CD4-positive, CD25-positive, alpha-beta regulatory T cell (primary cell): ENCODE data around the gene PADI1. TPM values are rescaled to one million over a fixed set of nuclear protein-coding genes. Genes with fewer than 3 reads are reported as not detected.

Source experiments
- ATAC-seq, 2 donors: fragments of 150-1000 bp; cut with Tn5 transposase; one replicate each; pipeline ENCODE4 v1.10.0; 2021; ENCODE audit warnings: low read depth in 2 of 2, moderate number of reproducible peaks in 2 of 2, moderate library complexity in 1 of 2
- DNase-seq, 3 donors: peaks; one replicate each; pipeline versions ENCODE4 v3.0.0 to v3.0.0-alpha.2; 2012 to 2022; ENCODE audit warnings: mixed read lengths in 1 of 3
- H3K27ac ChIP-seq: one replicate; pipeline ENCODE4 v1.7.0; 2013; ENCODE audit warnings: mild to moderate bottlenecking, low read length; ENCODE audit not compliant: insufficient read depth, poor library complexity, severe bottlenecking
- H3K27me3 ChIP-seq: one replicate; pipeline ENCODE4 v1.7.0; 2013; ENCODE audit warnings: low read length; ENCODE audit not compliant: control insufficient read depth, insufficient read depth
- H3K36me3 ChIP-seq: one replicate; pipeline ENCODE4 v1.7.0; 2013; ENCODE audit warnings: mild to moderate bottlenecking, low read length, moderate library complexity; ENCODE audit not compliant: control insufficient read depth, insufficient read depth
- H3K4me1 ChIP-seq: 2 replicates; pipeline ENCODE4 v1.7.0; 2013; ENCODE audit warnings: mild to moderate bottlenecking, low read length; ENCODE audit not compliant: insufficient read depth, control insufficient read depth, poor library complexity, severe bottlenecking
- H3K4me3 ChIP-seq: one replicate; pipeline ENCODE4 v1.7.0; 2013; ENCODE audit warnings: low read depth, mild to moderate bottlenecking, low read length, moderate library complexity
- H3K9me3 ChIP-seq, 2 experiments: 1 replicate in 1 of 2; 2 replicates in 1 of 2; pipeline ENCODE4 v1.7.0; 2013; ENCODE audit warnings: low read length in 2 of 2, mild to moderate bottlenecking in 1 of 2, moderate library complexity in 1 of 2; ENCODE audit not compliant: control insufficient read depth in 2 of 2
- H3K27ac Mint-ChIP-seq, 3 donors: one replicate each; pipeline ENCODE4 v1.8.0; 2020 to 2022; ENCODE audit warnings: mild to moderate bottlenecking in 3 of 3, mixed read lengths in 3 of 3, moderate library complexity in 2 of 3
- H3K27me3 Mint-ChIP-seq: one replicate; pipeline ENCODE4 v1.8.0; 2022; ENCODE audit warnings: mild to moderate bottlenecking, mixed read lengths
- H3K36me3 Mint-ChIP-seq: one replicate; pipeline ENCODE4 v1.8.0; 2020; ENCODE audit warnings: mixed read lengths
- H3K4me1 Mint-ChIP-seq, 4 donors: one replicate each; pipeline ENCODE4 v1.8.0; 2020 to 2022; ENCODE audit warnings: mixed read lengths in 4 of 4, mild to moderate bottlenecking in 1 of 4
- H3K4me3 Mint-ChIP-seq, 4 donors: one replicate each; pipeline ENCODE4 v1.8.0; 2020 to 2022; ENCODE audit warnings: mild to moderate bottlenecking in 4 of 4, mixed read lengths in 4 of 4, moderate library complexity in 3 of 4
- H3K9me3 Mint-ChIP-seq, 7 donors: one replicate each; pipeline ENCODE4 v1.8.0; 2020 to 2022; ENCODE audit warnings: mixed read lengths in 7 of 7, mild to moderate bottlenecking in 3 of 7, moderate library complexity in 2 of 7
- polyA plus RNA-seq, 4 donors: library from polyadenylated mRNA; unstranded; fragments of 300-500 nt; fragmentation: Illumina TruSeq; gene quantifications; one replicate each; pipeline ENCODE4 v1.2.3, GENCODE V29; 2021
- total RNA-seq: library from RNA; stranded (reverse); gene quantifications from one replicate; pipeline ENCODE4 v1.2.3, GENCODE V29; 2022

Gene PADI1
- total and polyA plus RNA-seq, 5 donors from 2014 or later = not detected

DNA sequence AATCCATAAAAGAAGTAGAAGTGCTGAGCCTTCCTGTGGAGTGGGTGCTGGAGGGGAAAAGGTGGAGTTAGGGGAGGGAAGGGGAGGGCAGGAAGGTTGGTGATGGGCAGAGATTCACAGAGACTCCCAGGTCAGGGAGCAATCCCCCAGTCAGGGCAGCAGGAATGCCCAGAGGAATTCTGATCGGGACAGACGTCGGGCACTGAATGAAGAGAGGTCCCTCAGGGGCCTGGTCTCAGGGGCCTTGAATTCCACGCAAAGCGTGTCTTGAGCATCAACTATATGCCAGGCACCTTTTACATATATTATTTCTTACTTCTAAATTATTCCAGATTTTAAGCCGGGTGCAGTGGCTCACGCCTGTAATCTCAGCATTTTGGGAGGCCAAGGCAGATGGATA is 7.2 kb upstream of the PADI1 start:
- Mint-ChIP-seq H3K4me1 (peaks cover 0 to 20% (median 10%) of the 10 kb centered on the region in 4 donors), H3K36me3 (no peaks in the 10 kb centered on the region), H3K27ac (no peak overlapping the region), H3K4me3 (peak overlapping the region in 1 of 4 donors; percentile 68), H3K27me3 (no peaks in the 10 kb centered on the region), H3K9me3 (peaks cover 0 to 3% (median 0%) of the 10 kb centered on the region in 7 donors)
- Histone ChIP-seq H3K9me3 (no peaks in the 10 kb centered on the region), H3K4me1 (peaks cover 9% of the 10 kb centered on the region), H3K36me3 (no peaks in the 10 kb centered on the region), H3K4me3 (no peak overlapping the region), H3K27ac (no peak overlapping the region), H3K27me3 (no peaks in the 10 kb centered on the region)
- ATAC-seq (no peak), DNase-seq (no peak)

DNA sequence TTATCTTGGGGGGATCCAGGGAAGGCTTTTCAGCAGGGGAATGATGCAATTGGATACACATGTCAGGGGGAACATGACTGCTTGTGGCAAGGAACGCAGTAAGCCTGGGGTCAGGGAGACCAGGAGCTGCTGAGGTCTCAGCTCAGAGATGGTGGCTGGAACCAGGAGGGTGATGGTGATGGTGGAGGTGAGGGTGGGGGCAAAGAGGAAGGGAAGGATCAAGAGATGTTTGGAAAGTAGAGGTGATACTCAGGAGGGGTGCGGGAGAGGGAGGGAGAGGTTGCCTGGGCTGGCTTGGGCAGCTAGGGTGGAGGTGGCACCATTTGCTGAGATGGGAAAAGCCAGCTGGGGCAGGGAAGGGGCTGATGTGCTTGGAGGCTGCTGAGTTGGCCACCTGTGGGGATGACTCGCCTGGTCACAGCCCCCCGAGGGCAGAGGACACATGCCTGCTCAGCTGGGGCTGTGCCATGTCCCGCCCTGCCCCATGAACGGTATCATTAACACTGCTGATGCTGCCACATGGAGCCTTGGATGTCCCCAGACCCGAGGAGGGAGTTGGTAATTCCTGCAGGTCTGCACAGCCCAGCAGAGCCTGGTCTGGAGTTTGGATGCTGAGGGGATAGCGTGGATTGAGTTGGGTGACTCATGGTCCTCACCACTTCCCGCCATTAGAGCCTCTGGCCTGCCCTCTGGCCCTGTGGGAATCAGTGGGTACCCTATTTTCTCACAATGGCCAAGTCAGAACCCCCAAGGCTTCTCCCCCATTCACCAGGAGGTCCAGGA is 6.3 kb upstream of the PADI1 start:
- H3K27me3 ChIP-seq = no peaks in the 10 kb centered on the region
- no peaks in the 10 kb centered on the region for H3K9me3 ChIP-seq
- H3K4me1 ChIP-seq = peaks cover 9% of the 10 kb centered on the region
- DNase-seq = no peak
- Mint-ChIP-seq H3K9me3 (peaks cover 0 to 3% (median 0%) of the 10 kb centered on the region in 7 donors), H3K4me1 (peaks cover 0 to 23% (median 10%) of the 10 kb centered on the region in 4 donors), H3K27ac (no peak overlapping the region), H3K4me3 (no peak overlapping the region), H3K36me3 (no peaks in the 10 kb centered on the region), H3K27me3 (no peaks in the 10 kb centered on the region)
- no peaks in the 10 kb centered on the region for H3K36me3 ChIP-seq
- H3K27ac ChIP-seq = no peak overlapping the region
- no peak overlapping the region for H3K4me3 ChIP-seq
- no peak for ATAC-seq

DNA sequence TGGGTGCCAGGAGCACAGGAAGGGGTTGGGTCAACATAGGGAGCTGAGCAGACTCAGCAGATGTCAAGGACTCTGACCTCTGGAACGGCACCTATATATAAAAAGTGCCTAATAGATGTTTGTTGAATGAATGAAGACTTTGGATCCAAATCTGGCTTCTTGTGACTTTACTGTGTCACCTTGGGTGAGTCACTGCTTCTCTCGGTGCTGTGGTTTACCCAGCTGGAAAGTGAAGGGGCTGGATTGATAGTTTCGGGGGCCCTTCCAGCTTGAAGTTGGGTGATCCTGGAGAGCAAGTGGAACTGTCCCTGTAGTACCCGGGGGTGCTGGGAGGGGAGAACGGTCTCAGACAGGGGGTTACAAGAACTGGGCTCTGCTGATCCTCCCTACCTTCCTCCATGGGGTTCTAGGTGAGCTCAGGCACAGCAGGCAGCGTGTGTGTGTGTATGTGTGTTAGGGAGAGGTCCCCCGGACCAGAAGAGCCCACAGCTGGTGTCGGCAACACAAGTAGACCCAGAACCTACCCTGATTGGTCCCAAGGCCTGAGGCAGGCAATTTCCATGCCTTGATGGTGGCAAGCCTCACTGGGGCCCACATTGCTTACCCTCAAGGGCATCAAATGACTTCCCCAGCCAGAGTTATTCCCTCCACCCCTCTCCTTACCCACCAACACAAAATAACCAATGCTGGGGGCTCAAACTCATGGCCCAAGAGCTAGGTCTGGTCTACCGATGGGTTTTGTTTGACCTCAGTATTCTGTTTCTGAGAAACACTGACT is 5.5 kb upstream of the PADI1 start:
- H3K4me1 ChIP-seq = peaks cover 9% of the 10 kb centered on the region
- no peak overlapping the region for H3K4me3 Mint-ChIP-seq
- H3K27ac Mint-ChIP-seq = no peak overlapping the region
- no peaks in the 10 kb centered on the region for H3K27me3 Mint-ChIP-seq
- H3K27me3 ChIP-seq = no peaks in the 10 kb centered on the region
- no peak for DNase-seq
- H3K9me3 ChIP-seq = no peaks in the 10 kb centered on the region
- H3K9me3 Mint-ChIP-seq = peaks cover 0 to 3% (median 0%) of the 10 kb centered on the region in 7 donors
- H3K36me3 ChIP-seq = no peaks in the 10 kb centered on the region
- no peak for ATAC-seq
- H3K36me3 Mint-ChIP-seq = no peaks in the 10 kb centered on the region
- H3K4me3 ChIP-seq = no peak overlapping the region
- H3K4me1 Mint-ChIP-seq = peaks cover 0 to 25% (median 10%) of the 10 kb centered on the region in 4 donors
- H3K27ac ChIP-seq = no peak overlapping the region

DNA sequence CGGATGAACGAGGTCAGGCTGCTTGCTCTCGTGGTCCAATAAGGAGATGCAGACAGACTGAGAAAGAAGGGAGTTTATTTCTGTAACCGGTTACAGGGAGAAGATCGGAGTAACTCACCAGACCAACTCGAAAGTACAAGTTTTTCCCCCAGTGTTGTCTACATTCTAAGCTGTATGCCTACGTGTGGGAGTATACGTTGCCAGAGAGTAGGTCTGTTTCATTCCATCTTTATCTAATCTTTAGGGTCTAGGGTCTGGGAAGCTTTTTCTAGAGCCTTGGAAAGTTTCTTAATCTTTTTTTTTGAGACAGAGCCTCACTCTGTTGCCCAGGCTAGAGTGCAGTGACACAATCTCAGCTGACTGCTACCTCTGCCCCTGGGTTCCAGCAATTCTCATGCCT is 4.7 kb upstream of the PADI1 start:
- Histone ChIP-seq H3K27me3 (no peaks in the 10 kb centered on the region), H3K27ac (no peak overlapping the region), H3K4me3 (no peak overlapping the region), H3K9me3 (no peaks in the 10 kb centered on the region), H3K4me1 (peaks cover 9% of the 10 kb centered on the region), H3K36me3 (no peaks in the 10 kb centered on the region)
- Mint-ChIP-seq H3K27me3 (no peaks in the 10 kb centered on the region), H3K4me3 (no peak overlapping the region), H3K36me3 (no peaks in the 10 kb centered on the region), H3K4me1 (peaks cover 0 to 25% (median 10%) of the 10 kb centered on the region in 4 donors), H3K27ac (no peak overlapping the region), H3K9me3 (peaks cover 0 to 3% (median 0%) of the 10 kb centered on the region in 7 donors)
- no peak for DNase-seq
- ATAC-seq = no peak

DNA sequence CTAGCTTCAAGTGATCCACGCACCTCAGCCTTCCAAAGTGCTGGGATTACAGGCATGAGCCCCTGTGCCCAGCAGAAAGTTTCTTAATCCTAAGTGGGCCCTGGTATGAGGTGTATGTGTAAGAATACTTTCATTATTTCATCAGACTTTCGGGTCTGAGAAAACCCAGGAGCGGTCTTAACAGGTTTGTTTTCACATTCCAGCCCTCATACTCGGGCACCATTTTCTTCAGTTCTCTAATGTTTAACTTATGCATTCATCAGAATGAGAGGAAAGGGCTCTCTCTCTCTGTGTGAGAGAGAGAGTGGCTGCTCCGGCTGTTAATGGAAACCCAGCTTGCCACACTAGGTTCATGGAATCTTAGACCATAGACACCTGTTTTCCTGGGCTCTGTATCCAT is 4.2 kb upstream of the PADI1 start:
- DNase-seq (no peak), ATAC-seq (no peak)
- Mint-ChIP-seq H3K4me1 (peaks cover 0 to 25% (median 10%) of the 10 kb centered on the region in 4 donors), H3K27me3 (no peaks in the 10 kb centered on the region), H3K27ac (no peak overlapping the region), H3K36me3 (no peaks in the 10 kb centered on the region), H3K9me3 (peaks cover 0 to 3% (median 0%) of the 10 kb centered on the region in 7 donors), H3K4me3 (no peak overlapping the region)
- Histone ChIP-seq H3K4me1 (peaks cover 9% of the 10 kb centered on the region), H3K9me3 (no peaks in the 10 kb centered on the region), H3K27ac (no peak overlapping the region), H3K36me3 (no peaks in the 10 kb centered on the region), H3K4me3 (no peak overlapping the region), H3K27me3 (no peaks in the 10 kb centered on the region)

DNA sequence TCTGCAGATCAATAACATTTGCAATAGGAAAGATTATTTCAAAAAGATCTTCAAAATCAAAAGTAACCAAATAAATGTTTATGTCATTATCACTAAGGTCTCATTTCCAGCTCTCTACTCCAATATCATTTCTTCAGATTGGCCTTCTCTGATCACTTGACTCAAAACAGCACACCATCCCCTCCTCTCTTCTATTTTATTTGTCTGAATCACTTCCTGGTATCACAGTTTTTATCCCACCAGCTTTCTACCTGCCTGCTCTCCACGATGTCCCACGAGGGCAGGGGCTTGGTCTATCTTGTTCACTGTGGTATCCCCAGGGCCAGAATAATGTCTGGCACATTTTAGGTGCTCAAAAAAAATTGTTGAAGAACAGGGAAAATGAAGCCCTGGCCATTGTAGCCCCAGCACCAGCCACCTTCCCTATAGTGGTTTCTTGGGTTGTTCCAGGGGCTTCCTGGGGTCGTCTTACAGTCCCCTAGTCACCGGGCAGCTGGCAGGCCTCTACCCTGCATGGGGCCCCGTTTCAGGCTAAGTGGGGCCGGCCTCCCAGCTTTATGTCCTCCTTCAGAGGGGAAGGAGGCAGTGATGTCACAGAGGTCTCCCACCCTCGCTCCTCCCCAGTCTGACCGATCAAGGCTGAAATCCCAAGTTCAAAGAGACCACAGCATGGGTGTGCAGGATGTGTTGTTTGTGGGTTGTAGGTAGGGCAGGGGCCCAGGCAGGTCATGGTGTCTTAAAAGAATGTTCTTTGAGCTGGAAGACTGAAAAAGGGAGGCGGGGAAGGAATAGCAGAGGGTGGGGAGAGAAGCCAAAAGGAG is 3.5 kb upstream of the PADI1 start:
- peaks cover 0 to 2% (median 0%) of the 10 kb centered on the region in 7 donors for H3K9me3 Mint-ChIP-seq
- DNase-seq = peak in 1 of 3 donors; percentile 31
- H3K4me3 Mint-ChIP-seq = peak overlapping the region in 3 of 4 donors; percentile 34 to 75 (median 59)
- H3K27ac Mint-ChIP-seq = peak overlapping the region in 2 of 3 donors; percentile 37 to 78
- H3K27me3 Mint-ChIP-seq = no peaks in the 10 kb centered on the region
- ATAC-seq = peak in 1 of 2 donors; percentile 14
- no peaks in the 10 kb centered on the region for H3K36me3 ChIP-seq
- H3K4me1 Mint-ChIP-seq = peaks cover 0 to 25% (median 10%) of the 10 kb centered on the region in 4 donors
- H3K27ac ChIP-seq = no peak overlapping the region
- peaks cover 9% of the 10 kb centered on the region for H3K4me1 ChIP-seq
- no peaks in the 10 kb centered on the region for H3K36me3 Mint-ChIP-seq
- no peak overlapping the region for H3K4me3 ChIP-seq
- no peaks in the 10 kb centered on the region for H3K27me3 ChIP-seq
- no peaks in the 10 kb centered on the region for H3K9me3 ChIP-seq

DNA sequence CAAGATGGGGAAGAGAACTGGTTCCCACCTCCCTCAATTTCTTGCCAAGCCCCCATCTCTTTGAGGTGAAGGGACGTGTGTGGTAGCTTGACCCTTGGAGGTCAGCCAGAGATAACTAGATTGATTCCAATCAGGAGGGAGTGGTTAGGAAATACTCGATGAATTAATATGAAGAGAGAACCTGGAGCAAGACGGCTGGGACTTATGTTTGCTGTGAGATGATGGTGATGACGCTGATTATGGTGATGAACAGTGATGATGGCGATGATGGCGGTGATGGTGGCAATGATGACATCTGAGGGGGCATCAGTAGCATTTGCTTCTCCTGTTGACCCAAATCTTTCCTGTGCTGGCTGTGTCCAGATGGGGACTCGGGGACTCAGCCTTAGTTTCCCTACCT is 724 bp downstream of the PADI1 start:
- H3K4me3 Mint-ChIP-seq = no peak overlapping the region
- peaks cover 0 to 1% (median 0%) of the 10 kb centered on the region in 7 donors for H3K9me3 Mint-ChIP-seq
- H3K36me3 Mint-ChIP-seq = no peaks in the 10 kb centered on the region
- Histone ChIP-seq H3K4me1 (peaks cover 9% of the 10 kb centered on the region), H3K4me3 (no peak overlapping the region), H3K9me3 (no peaks in the 10 kb centered on the region), H3K36me3 (no peaks in the 10 kb centered on the region), H3K27ac (no peak overlapping the region), H3K27me3 (no peaks in the 10 kb centered on the region)
- DNase-seq (no peak), ATAC-seq (no peak)
- H3K27ac Mint-ChIP-seq = no peak overlapping the region
- H3K4me1 Mint-ChIP-seq = peaks cover 0 to 28% (median 10%) of the 10 kb centered on the region in 4 donors
- H3K27me3 Mint-ChIP-seq = peaks cover 9% of the 10 kb centered on the region
